ENCODE results near the gene GPNMB.
A peak's percentile ranks its signal among the peaks of the same experiment; 100 is the strongest.

The GPNMB gene

GRCh38 chr7:23228412-23228811 lies 18.2 kb upstream of the GPNMB start:
- no peak for DNase-seq (ENCODE audit: low read depth in 1 of 2, low spot score in 1 of 2)

GRCh38 chr7:23230641-23231101 lies 15.9 kb upstream of the GPNMB start:
- no peak for DNase-seq (ENCODE audit: low read depth in 1 of 2, low spot score in 1 of 2)

DNA sequence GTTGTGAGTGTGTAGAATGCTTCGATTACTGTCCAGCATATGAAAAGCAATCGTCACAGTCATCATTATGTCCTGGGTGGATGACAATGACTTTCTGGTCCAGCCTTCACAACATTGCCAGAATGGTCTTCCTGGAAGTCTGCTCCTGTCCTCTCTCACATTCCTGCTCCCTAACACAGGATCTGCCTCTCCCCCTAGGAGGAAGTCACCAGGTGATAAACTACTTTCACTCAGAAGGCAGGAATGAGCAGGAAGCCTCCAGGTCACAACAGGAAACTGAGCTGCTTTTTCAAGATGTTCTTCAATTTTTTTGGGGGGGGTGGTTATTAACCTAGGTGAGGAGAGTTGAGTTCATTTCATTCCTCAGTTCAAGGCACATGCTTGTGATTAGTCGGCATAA lies 13.6 kb upstream of the GPNMB start:
- no peak for DNase-seq (ENCODE audit: low read depth in 1 of 2, low spot score in 1 of 2)

DNA sequence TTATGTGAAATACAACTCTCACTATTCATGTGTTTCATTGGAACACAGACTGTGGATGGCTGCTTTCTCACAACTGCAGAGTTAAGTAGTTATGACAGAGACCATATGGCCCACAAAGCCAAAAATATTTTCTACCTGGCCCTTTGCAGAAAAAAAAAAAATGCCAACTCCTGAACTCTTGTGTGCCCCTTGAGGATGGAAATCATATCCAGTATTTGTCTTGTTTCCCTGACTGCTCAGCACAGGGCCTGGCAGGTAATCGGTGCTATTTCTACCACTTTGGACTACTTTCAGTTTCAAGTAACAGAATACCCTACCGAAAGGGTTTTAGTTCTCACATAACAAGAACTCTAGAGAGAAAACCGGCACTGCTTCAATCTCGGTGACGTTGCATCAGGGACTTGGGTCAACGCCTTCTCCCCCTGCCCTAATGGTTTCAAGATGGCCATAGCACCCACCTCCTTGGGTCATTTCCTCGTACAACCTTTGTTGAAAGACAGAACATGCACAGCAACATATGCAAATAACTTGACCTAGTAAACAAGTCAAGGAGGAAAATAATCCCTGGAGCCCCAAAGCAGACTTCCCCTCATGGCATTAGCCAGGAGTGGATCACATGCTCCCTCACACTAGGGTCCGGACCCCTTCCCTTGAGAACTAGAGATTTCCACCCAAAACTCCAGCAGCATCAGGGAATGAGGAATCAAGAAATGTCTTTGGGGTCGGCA lies 11.8 kb upstream of the GPNMB start:
- no peak for DNase-seq (ENCODE audit: low read depth in 1 of 2, low spot score in 1 of 2)

DNA sequence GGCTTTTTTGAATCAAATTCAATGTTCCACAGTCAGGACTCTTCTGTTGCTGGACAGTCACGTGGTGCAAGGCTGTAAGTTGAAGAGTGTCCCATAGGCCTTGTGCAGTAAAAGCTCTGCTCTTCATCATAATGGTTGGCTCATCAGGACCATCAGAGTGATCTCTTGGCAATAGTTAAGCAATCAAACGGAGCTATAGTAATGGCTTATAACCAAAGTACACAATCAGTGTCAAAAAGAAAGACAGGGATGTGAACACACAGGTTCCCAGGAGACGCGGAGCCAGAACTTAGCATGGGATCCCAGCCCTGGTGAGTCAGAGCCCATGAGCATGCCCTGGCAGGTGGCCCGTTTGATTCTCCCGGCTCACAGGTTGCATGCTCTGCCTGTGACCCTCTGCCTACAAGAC lies 10.8 kb upstream of the GPNMB start:
- no peak for DNase-seq (ENCODE audit: low read depth in 1 of 2, low spot score in 1 of 2)

GRCh38 chr7:23237000-23237399 lies 9.6 kb upstream of the GPNMB start:
- no peak for DNase-seq (ENCODE audit: low read depth in 1 of 2, low spot score in 1 of 2)

DNA sequence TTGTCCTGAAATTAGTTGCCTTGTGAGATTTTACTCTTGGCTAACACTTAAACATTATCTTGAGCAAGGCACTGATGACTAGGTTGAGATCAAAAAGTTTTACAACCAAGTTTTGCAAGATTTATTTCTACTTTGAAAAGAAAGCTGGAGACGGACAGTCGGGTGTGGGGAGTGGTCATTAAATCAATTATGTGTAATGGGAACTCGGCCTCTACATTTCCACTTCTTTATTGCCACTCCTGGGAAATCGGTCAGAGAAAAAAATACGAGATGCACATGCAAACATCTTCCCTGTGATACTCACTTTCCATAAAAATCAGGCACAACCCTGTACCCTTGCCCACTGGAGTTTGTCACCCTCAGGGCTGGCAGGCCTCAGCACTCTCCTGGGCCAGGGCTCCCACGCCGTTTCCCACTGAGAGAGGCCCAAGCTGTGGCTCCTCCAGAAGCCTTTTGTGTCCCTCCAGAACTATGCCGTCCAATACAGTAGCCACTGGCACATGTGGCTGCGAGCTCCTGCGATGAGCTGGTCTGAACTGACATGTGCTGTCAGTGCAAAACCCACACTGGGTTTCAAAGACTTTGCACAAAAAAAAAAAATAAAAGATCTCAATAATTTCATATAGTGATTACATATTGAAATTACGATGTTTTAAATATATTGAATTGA lies 7.5 kb upstream of the GPNMB start:
- DNase-seq (ENCODE audit: low read depth in 1 of 2, low spot score in 1 of 2) = no peak

GRCh38 chr7:23239698-23240097 lies 6.9 kb upstream of the GPNMB start:
- no peak for DNase-seq (ENCODE audit: low read depth in 1 of 2, low spot score in 1 of 2)

DNA sequence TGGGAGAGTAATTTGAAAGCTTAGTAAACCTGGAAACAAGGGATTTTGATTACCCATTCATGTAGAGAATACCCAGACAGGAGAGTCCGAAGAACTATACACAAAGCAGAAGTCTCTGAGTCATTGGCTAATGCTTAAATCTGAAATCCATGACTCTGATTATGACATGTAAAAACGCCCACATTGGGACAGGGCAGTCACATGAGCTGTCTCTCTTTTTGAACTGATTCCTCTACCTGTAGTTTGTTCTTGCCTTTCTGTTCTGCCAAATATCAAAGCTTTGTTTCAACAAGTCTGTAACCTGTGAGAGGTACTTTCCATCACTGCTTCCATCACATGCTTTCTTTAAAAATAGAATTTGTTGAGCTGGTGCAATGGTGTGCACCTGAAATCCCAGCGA lies 4.3 kb upstream of the GPNMB start:
- DNase-seq (ENCODE audit: low read depth in 1 of 2, low spot score in 1 of 2) = no peak

DNA sequence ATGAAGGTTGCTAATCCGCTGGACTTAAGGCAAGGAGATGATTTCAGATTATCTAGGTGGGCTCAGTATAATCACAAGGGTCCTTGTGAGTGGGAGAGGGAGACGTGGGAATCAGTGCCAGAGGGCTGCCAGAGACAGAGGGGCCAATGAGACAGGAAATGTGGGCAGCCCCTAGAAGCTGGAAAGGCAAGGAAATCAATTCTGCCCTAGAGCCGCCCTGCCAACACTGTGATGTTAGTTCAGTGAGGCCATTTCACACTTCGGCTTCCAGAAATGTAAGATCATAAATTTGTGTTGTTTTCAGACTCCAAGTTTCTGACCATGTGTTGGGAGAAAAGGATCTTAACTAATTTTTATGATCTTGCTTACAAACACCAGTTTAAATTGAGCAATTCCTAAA lies 3.6 kb upstream of the GPNMB start:
- DNase-seq (ENCODE audit: low read depth in 1 of 2, low spot score in 1 of 2) = no peak

GRCh38 chr7:23247046-23247602 lies 549 bp downstream of the GPNMB start:
- no peak for DNase-seq (ENCODE audit: low read depth in 1 of 2, low spot score in 1 of 2)

GRCh38 chr7:23247603-23248335 lies 1.2 kb downstream of the GPNMB start:
- DNase-seq (ENCODE audit: low read depth in 1 of 2, low spot score in 1 of 2) = no peak

DNA sequence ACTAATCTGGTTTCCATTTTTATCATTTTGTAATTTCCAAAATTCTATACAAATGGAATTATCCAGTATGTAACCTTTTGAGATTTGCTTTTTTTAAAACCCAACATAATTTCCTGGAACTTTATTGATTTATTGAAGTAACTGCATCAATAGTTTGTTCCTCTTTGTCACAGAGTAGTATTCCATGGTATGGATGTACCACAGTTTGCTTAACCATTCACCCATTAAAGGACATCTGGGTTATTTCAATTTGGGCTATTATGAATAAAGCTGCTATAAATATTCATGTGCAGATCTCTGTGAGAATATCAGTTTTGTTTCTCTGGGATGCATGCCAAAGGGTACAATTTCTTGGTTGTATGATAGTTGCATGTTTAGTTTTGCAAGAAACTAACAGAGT lies 2.9 kb downstream of the GPNMB start:
- DNase-seq (ENCODE audit: low read depth in 1 of 2, low spot score in 1 of 2) = no peak

- DNase-seq (ENCODE audit: low read depth in 1 of 2, low spot score in 1 of 2) = no peak
Measured at GRCh38 chr7:23254051-23254681, 7.6 kb downstream of the GPNMB start.

GRCh38 chr7:23256731-23257130 lies 10.2 kb downstream of the GPNMB start:
- no peak for DNase-seq (ENCODE audit: low read depth in 1 of 2, low spot score in 1 of 2)

- DNase-seq (ENCODE audit: low read depth in 1 of 2, low spot score in 1 of 2) = no peak
Measured at GRCh38 chr7:23260371-23260770, 13.8 kb downstream of the GPNMB start.

- DNase-seq (ENCODE audit: low read depth in 1 of 2, low spot score in 1 of 2) = peak in 1 of 2 donors; percentile 10
Measured at GRCh38 chr7:23261843-23262452, 15.4 kb downstream of the GPNMB start.

- no peak for DNase-seq (ENCODE audit: low read depth in 1 of 2, low spot score in 1 of 2)
Measured at GRCh38 chr7:23264916-23265458, 18.4 kb downstream of the GPNMB start.

- no peak for DNase-seq (ENCODE audit: low read depth in 1 of 2, low spot score in 1 of 2)
Measured at GRCh38 chr7:23266918-23267317, 20.3 kb downstream of the GPNMB start.

DNA sequence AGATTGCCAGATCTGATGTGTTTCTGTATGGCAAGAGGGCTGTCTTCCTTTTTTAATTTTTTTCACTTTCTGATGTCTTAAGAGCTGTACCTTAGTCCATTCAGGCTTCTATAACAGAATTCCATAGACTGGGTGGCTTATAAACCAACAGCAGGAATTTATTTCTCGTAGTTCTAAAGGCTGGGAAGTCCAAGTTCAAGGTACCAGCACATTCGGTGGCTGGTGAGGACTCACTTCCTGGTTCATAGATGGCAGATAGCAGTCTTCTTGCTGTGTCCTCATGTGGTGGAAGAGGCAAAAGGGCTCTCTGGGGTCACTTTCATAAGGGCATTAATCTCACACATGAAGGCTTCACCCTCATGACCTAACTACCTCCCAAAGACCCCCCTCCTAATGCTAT lies 20.8 kb downstream of the GPNMB start:
- DNase-seq (ENCODE audit: low read depth in 1 of 2, low spot score in 1 of 2) = no peak

DNA sequence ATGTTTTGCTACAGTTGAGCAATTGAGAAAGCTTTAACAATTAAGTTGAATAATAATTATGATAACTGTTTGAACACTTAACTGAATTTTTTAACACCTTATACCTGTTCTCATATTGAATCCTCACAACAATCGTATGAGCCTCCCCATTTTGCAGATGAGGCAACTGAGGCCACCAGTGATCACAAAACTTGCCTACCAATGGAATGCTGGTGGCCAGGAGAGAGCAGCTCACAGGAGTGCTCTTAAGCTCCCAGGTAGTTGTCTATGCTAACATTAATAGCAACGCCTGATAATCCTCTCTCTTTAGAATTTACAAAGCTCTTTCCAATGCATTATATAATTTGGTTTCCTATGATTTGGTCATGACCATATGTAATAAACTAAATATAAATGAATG lies 21.6 kb downstream of the GPNMB start:
- no peak for DNase-seq (ENCODE audit: low read depth in 1 of 2, low spot score in 1 of 2)
